ENCODE results near the gene VEGFD.

VEGFD gene

GRCh38 chrX:15298201-15298600, 86.0 kb downstream of the VEGFD start:
- H3K27ac ChIP-seq (ENCODE audit: poor library complexity, severe bottlenecking), result no peak overlapping the region
- no peaks in the 10 kb centered on the region for H3K36me3 ChIP-seq (ENCODE audit: low read depth)
- no peak for ATAC-seq (ENCODE audit: low read depth)

More at GRCh38 chrX:15298201-15298600, 86.0 kb downstream of the VEGFD start:
- Histone ChIP-seq H3K4me1 (ENCODE audit: insufficient read depth, poor library complexity, severe bottlenecking) (no peaks in the 10 kb centered on the region), H3K27me3 (ENCODE audit: insufficient read depth, poor library complexity, severe bottlenecking) (no peaks in the 10 kb centered on the region), H3K4me3 (ENCODE audit: severe bottlenecking) (no peak overlapping the region), H3K9me3 (ENCODE audit: severe bottlenecking) (no peaks in the 10 kb centered on the region)
- DNase-seq (ENCODE audit: low spot score), result no peak
- no peak for TF ChIP-seq CTCF (IDR thresholded peaks at IDR 0.05; ENCODE audit: poor library complexity, severe bottlenecking)
